ENCODE results near the gene HS6ST2.

Gene HS6ST2

GRCh38 chrX:133005042-133005441, 46.6 kb upstream of the HS6ST2 start:
- Histone ChIP-seq H3K4me1 (ENCODE audit: insufficient read depth, low read length, severe bottlenecking) (no peaks in the 10 kb centered on the region), H3K4me2 (ENCODE audit: low read length) (no peak overlapping the region), H3F3A (ENCODE audit: insufficient read depth, low read length) (no peaks in the 10 kb centered on the region), H3K9me2 (ENCODE audit: low read depth, low read length) (no peaks in the 10 kb centered on the region), H3K9me3 (ENCODE audit: low read length) (no peaks in the 10 kb centered on the region), H3K27me3 (ENCODE audit: insufficient read depth, low read length) (no peaks in the 10 kb centered on the region), H3K36me3 (ENCODE audit: insufficient read depth, low read length) (no peaks in the 10 kb centered on the region), H4K20me1 (ENCODE audit: insufficient read depth, low read length) (no peaks in the 10 kb centered on the region), H3K4me3 (ENCODE audit: low read depth, low read length, poor library complexity, severe bottlenecking) (no peak overlapping the region), H2AFZ (ENCODE audit: low read length) (no peak overlapping the region), H3K9ac (ENCODE audit: low read length) (no peak overlapping the region), H3K79me2 (ENCODE audit: insufficient read depth, low read length) (no peaks in the 10 kb centered on the region), H3K27ac (ENCODE audit: low read depth, low read length, poor library complexity, severe bottlenecking) (no peak overlapping the region)
- TF ChIP-seq CTCF (IDR thresholded peaks at IDR 0.05; ENCODE audit: low read length) (peak; percentile 51), EZH2 (IDR thresholded peaks at IDR 0.05; ENCODE audit: borderline replicate concordance, low read length) (no peak)

- Histone ChIP-seq H3K4me3 (ENCODE audit: low read depth, low read length, poor library complexity, severe bottlenecking) (no peak overlapping the region), H3K9me3 (ENCODE audit: low read length) (no peaks in the 10 kb centered on the region), H3K27ac (ENCODE audit: low read depth, low read length, poor library complexity, severe bottlenecking) (no peak overlapping the region), H3F3A (ENCODE audit: insufficient read depth, low read length) (no peaks in the 10 kb centered on the region), H3K27me3 (ENCODE audit: insufficient read depth, low read length) (no peaks in the 10 kb centered on the region), H3K79me2 (ENCODE audit: insufficient read depth, low read length) (no peaks in the 10 kb centered on the region), H3K36me3 (ENCODE audit: insufficient read depth, low read length) (no peaks in the 10 kb centered on the region), H3K4me2 (ENCODE audit: low read length) (no peak overlapping the region), H3K9me2 (ENCODE audit: low read depth, low read length) (no peaks in the 10 kb centered on the region), H2AFZ (ENCODE audit: low read length) (no peak overlapping the region), H3K9ac (ENCODE audit: low read length) (no peak overlapping the region), H4K20me1 (ENCODE audit: insufficient read depth, low read length) (no peaks in the 10 kb centered on the region), H3K4me1 (ENCODE audit: insufficient read depth, low read length, severe bottlenecking) (no peaks in the 10 kb centered on the region)
- no peak for TF ChIP-seq CTCF (IDR thresholded peaks at IDR 0.05; ENCODE audit: low read length)
- TF ChIP-seq EZH2 (IDR thresholded peaks at IDR 0.05; ENCODE audit: borderline replicate concordance, low read length), result no peak
Measured at GRCh38 chrX:132999209-132999608, 40.8 kb upstream of the HS6ST2 start.

- H3K4me3 ChIP-seq (ENCODE audit: low read depth, low read length, poor library complexity, severe bottlenecking), result no peak overlapping the region
- no peak overlapping the region for H2AFZ ChIP-seq (ENCODE audit: low read length)
- no peak for TF ChIP-seq CTCF (IDR thresholded peaks at IDR 0.05; ENCODE audit: low read length)
- no peak for TF ChIP-seq EZH2 (IDR thresholded peaks at IDR 0.05; ENCODE audit: borderline replicate concordance, low read length)
- no peaks in the 10 kb centered on the region for H3F3A ChIP-seq (ENCODE audit: insufficient read depth, low read length)
- no peaks in the 10 kb centered on the region for H3K9me2 ChIP-seq (ENCODE audit: low read depth, low read length)
- H3K9ac ChIP-seq (ENCODE audit: low read length), result no peak overlapping the region
- H3K27ac ChIP-seq (ENCODE audit: low read depth, low read length, poor library complexity, severe bottlenecking), result no peak overlapping the region
- no peaks in the 10 kb centered on the region for H3K79me2 ChIP-seq (ENCODE audit: insufficient read depth, low read length)
- H4K20me1 ChIP-seq (ENCODE audit: insufficient read depth, low read length), result no peaks in the 10 kb centered on the region
- no peak overlapping the region for H3K4me2 ChIP-seq (ENCODE audit: low read length)
- no peaks in the 10 kb centered on the region for H3K27me3 ChIP-seq (ENCODE audit: insufficient read depth, low read length)
- no peaks in the 10 kb centered on the region for H3K36me3 ChIP-seq (ENCODE audit: insufficient read depth, low read length)
- no peaks in the 10 kb centered on the region for H3K9me3 ChIP-seq (ENCODE audit: low read length)
- H3K4me1 ChIP-seq (ENCODE audit: insufficient read depth, low read length, severe bottlenecking), result no peaks in the 10 kb centered on the region
Measured at GRCh38 chrX:132990835-132991234, 32.4 kb upstream of the HS6ST2 start.
